Testis (tissue), 3 donors: ENCODE results near the gene ADCY2. TPM values are rescaled to one million over a fixed set of nuclear protein-coding genes. Genes with fewer than 3 reads are reported as not detected.

ENCODE experiments used
- DNase-seq: peaks from one replicate; pipeline ENCODE4 v3.0.0-alpha.2; 2019
- H3K27ac ChIP-seq, 2 donors: fragments of 200-600 bp; sonication (generic); one replicate each; pipeline ENCODE4 v1.5.1; 2019
- H3K27me3 ChIP-seq: fragments of 200-600 bp; sonication (generic); one replicate; pipeline ENCODE4 v1.5.1; 2019
- H3K36me3 ChIP-seq: fragments of 200-600 bp; sonication (generic); one replicate; pipeline ENCODE4 v1.5.1; 2017; ENCODE audit warnings: low read depth; ENCODE audit errors: missing control alignments
- H3K4me1 ChIP-seq: fragments of 200-600 bp; sonication (generic); one replicate; pipeline ENCODE4 v1.5.1; 2019
- H3K4me3 ChIP-seq, 2 donors: fragments of 200-600 bp; sonication (generic); one replicate each; pipeline ENCODE4 v1.5.1; 2017 to 2019
- H3K9me3 ChIP-seq: fragments of 200-600 bp; sonication (generic); one replicate; pipeline ENCODE4 v1.5.1; 2017
- CTCF ChIP-seq, 3 experiments: fragments of 450-650 bp in 2 of 3; fragments of 200-600 bp in 1 of 3; sonication (generic) in 1 of 3; IDR thresholded peaks; one replicate each; pipeline ENCODE4 v1.5.1; 2016 to 2019; ENCODE audit warnings: antibody characterized with exemption in 3 of 3, mild to moderate bottlenecking in 2 of 3, moderate library complexity in 1 of 3
- POLR2A ChIP-seq: fragments of 450-650 bp; IDR thresholded peaks from one replicate; pipeline ENCODE4 v1.6.1; 2017; ENCODE audit warnings: antibody characterized with exemption, mild to moderate bottlenecking, moderate library complexity
- WGBS, 2 donors: methylation state at CpG; one replicate each; pipeline ENCODE4 v1.1.5; 2018; 5-methylcytosine and 5-hydroxymethylcytosine counted together
- intact Hi-C: fragments of 100-400 bp; cut with DNase I; formaldehyde crosslinking; loops from one replicate; pipeline ENCODE4 v1.15.1; 2023; ENCODE audit warnings: low total_unique reads
- polyA plus RNA-seq: library from polyadenylated mRNA; stranded (reverse); fragments of 350-450 nt; fragmentation: Illumina TruSeq; extraction: RNeasy Lipid Tissue Mini Kit (QIAGEN cat#74804); gene quantifications from one replicate; pipeline ENCODE4 v1.2.3, GENCODE V29; 2014; ENCODE audit warnings: low read depth, low replicate concordance; ENCODE audit not compliant: insufficient read depth
- total RNA-seq, 2 donors: library from RNA; depleted of rRNA; stranded (reverse); fragments of >200 nt; gene quantifications; one replicate each; pipeline ENCODE4 v1.2.3, GENCODE V29; 2016

ADCY2 gene
- total and polyA plus RNA-seq, 3 donors from 2014 or later: 9.4 to 18.5 (median 10.5) TPM

- intact Hi-C loops: no loop called here
- 93 to 96% methylated on average over 5 of the region's 5 CpGs for WGBS, 2 donors
- Histone ChIP-seq H3K36me3 (no peaks in the 10 kb centered on the region), H3K27me3 (no peaks in the 10 kb centered on the region), H3K4me1 (no peaks in the 10 kb centered on the region), H3K9me3 (no peaks in the 10 kb centered on the region), H3K27ac (no peak overlapping the region), H3K4me3 (no peak overlapping the region)
- no peak for DNase-seq
- TF ChIP-seq POLR2A (no peak), CTCF (IDR thresholded peaks at IDR 0.05) (no peak)
Measured at GRCh38 chr5:7667216-7667767, 271.4 kb downstream of the ADCY2 start.

- Histone ChIP-seq H3K4me1 (no peaks in the 10 kb centered on the region), H3K36me3 (no peaks in the 10 kb centered on the region), H3K4me3 (no peak overlapping the region), H3K27me3 (no peaks in the 10 kb centered on the region), H3K9me3 (no peaks in the 10 kb centered on the region), H3K27ac (no peak overlapping the region)
- 93 to 100% methylated on average over 1 of the region's 1 CpG for WGBS, 2 donors
- no peak for TF ChIP-seq CTCF (IDR thresholded peaks at IDR 0.05)
- TF ChIP-seq POLR2A: no peak
- DNase-seq: no peak
- intact Hi-C loops: no loop called here
Measured at GRCh38 chr5:7668161-7668560, 272.2 kb downstream of the ADCY2 start.

- Histone ChIP-seq H3K4me3 (no peak overlapping the region), H3K27ac (no peak overlapping the region), H3K36me3 (no peaks in the 10 kb centered on the region), H3K9me3 (no peaks in the 10 kb centered on the region), H3K27me3 (no peaks in the 10 kb centered on the region), H3K4me1 (no peaks in the 10 kb centered on the region)
- TF ChIP-seq CTCF (IDR thresholded peaks at IDR 0.05): no peak
- no peak for TF ChIP-seq POLR2A
- intact Hi-C loops: no loop called here
- DNase-seq: no peak
Measured at GRCh38 chr5:7668627-7669026, 272.7 kb downstream of the ADCY2 start.

GRCh38 chr5:7671381-7671993, 275.5 kb downstream of the ADCY2 start:
- Histone ChIP-seq H3K4me3 (no peak overlapping the region), H3K27me3 (no peaks in the 10 kb centered on the region), H3K36me3 (no peaks in the 10 kb centered on the region), H3K27ac (no peak overlapping the region), H3K9me3 (no peaks in the 10 kb centered on the region), H3K4me1 (no peaks in the 10 kb centered on the region)
- 67 to 71% methylated on average over 7 of the region's 7 CpGs for WGBS, 2 donors
- intact Hi-C loops: no loop called here
- no peak for TF ChIP-seq CTCF (IDR thresholded peaks at IDR 0.05)
- TF ChIP-seq POLR2A: no peak
- DNase-seq: no peak

GRCh38 chr5:7673658-7674057, 277.7 kb downstream of the ADCY2 start:
- WGBS, 2 donors: 89 to 95% methylated on average over 7 of the region's 7 CpGs
- no peaks in the 10 kb centered on the region for H3K9me3 ChIP-seq
- no peak overlapping the region for H3K27ac ChIP-seq

More at GRCh38 chr5:7673658-7674057, 277.7 kb downstream of the ADCY2 start:
- no peaks in the 10 kb centered on the region for H3K36me3 ChIP-seq
- no peaks in the 10 kb centered on the region for H3K4me1 ChIP-seq
- intact Hi-C loops: no loop called here
- no peaks in the 10 kb centered on the region for H3K27me3 ChIP-seq
- no peak for DNase-seq
- no peak overlapping the region for H3K4me3 ChIP-seq
- no peak for TF ChIP-seq POLR2A
